CD4-positive, alpha-beta T cell (primary cell): ENCODE results near the gene CADM1. TPM values are rescaled to one million over a fixed set of nuclear protein-coding genes. Genes with fewer than 3 reads are reported as not detected.

Experiments used
- ATAC-seq: fragments of 200-7000 bp; cut with Tn5 transposase; one replicate; pipeline ENCODE4 v1.10.0; 2022; ENCODE audit warnings: mild to moderate bottlenecking; ENCODE audit not compliant: poor library complexity
- CTCF ChIA-PET: fragments of 350-600 bp; sonication (Branson Sonifier 250); formaldehyde crosslinking; loops from one replicate; lab custom pipeline; 2021; ENCODE audit warnings: antibody characterized with exemption, inconsistent platforms; lab: Charles Lee
- POLR2A ChIA-PET: fragments of 350-600 bp; sonication (Branson Sonifier 250); formaldehyde crosslinking; loops from one replicate; lab custom pipeline; 2021; ENCODE audit warnings: antibody characterized with exemption, inconsistent platforms; lab: Charles Lee
- DNase-seq, 14 experiments: peaks; one replicate each; pipeline ENCODE4 v3.0.0-alpha.2; 2013 to 2020; ENCODE audit warnings: mixed read lengths in 2 of 14
- H3K27ac ChIP-seq, 2 donors: one replicate each; pipeline versions ENCODE4 v1.5.1 to v1.7.0; 2013; ENCODE audit warnings: low read length in 2 of 2, low read depth in 1 of 2, mild to moderate bottlenecking in 1 of 2
- H3K27me3 ChIP-seq, 2 experiments: 1 replicate in 1 of 2; 2 replicates in 1 of 2; pipeline versions ENCODE4 v1.6.1 to v1.7.0; 2013; ENCODE audit warnings: low read length in 2 of 2, control low read depth in 1 of 2, mild to moderate bottlenecking in 1 of 2, moderate library complexity in 1 of 2; ENCODE audit not compliant: insufficient read depth in 2 of 2, control insufficient read depth in 1 of 2
- H3K36me3 ChIP-seq: one replicate; pipeline ENCODE4 v1.6.1; 2013; ENCODE audit warnings: low read length, control low read depth; ENCODE audit not compliant: insufficient read depth
- H3K4me1 ChIP-seq: one replicate; pipeline ENCODE4 v1.6.1; 2013; ENCODE audit warnings: low read length, control low read depth; ENCODE audit not compliant: insufficient read depth
- H3K4me3 ChIP-seq: one replicate; pipeline ENCODE4 v1.5.1; 2013; ENCODE audit warnings: mild to moderate bottlenecking, low read length, moderate library complexity
- H3K9me3 ChIP-seq, 2 experiments: 1 replicate in 1 of 2; 2 replicates in 1 of 2; pipeline versions ENCODE4 v1.6.1 to v1.7.0; 2013; ENCODE audit warnings: low read length in 2 of 2, mild to moderate bottlenecking in 2 of 2, control low read depth in 1 of 2, moderate library complexity in 1 of 2; ENCODE audit not compliant: control insufficient read depth in 1 of 2, insufficient read depth in 1 of 2
- H3K27ac Mint-ChIP-seq: one replicate; pipeline ENCODE4 v1.8.0; 2020; ENCODE audit warnings: mixed read lengths
- H3K27me3 Mint-ChIP-seq: one replicate; pipeline ENCODE4 v1.8.0; 2021; ENCODE audit warnings: mixed read lengths
- H3K36me3 Mint-ChIP-seq: one replicate; pipeline ENCODE4 v1.8.0; 2021; ENCODE audit warnings: low read depth, mixed read lengths
- H3K4me1 Mint-ChIP-seq: one replicate; pipeline ENCODE4 v1.8.0; 2021; ENCODE audit warnings: low read depth, mixed read lengths
- H3K4me3 Mint-ChIP-seq: one replicate; pipeline ENCODE4 v1.8.0; 2020; ENCODE audit warnings: mild to moderate bottlenecking, mixed read lengths
- H3K9me3 Mint-ChIP-seq: one replicate; pipeline ENCODE4 v1.8.0; 2020; ENCODE audit warnings: mixed read lengths
- intact Hi-C, 2 experiments: fragments of 100-400 bp; cut with DNase I in 1 of 2; cut with micrococcal nuclease in 1 of 2; formaldehyde crosslinking; loops; one replicate each; pipeline versions ENCODE4 v1.15.1 to v1.9.0; 2023 to 2025; cut with DNase I, micrococcal nuclease
- total RNA-seq, 174 experiments: library from RNA in 2 of 174; stranded (reverse) in 2 of 174; gene quantifications; one replicate each; pipeline ENCODE4 v1.2.3 and lab custom pipeline; 2021 to 2026
- TF ChIP-seq, protein P1 (sequence below): fragments of 200-600 bp; IDR thresholded peaks from one replicate; pipeline ENCODE4 v1.8.0; 2022; ENCODE audit warnings: antibody characterized with exemption, mild to moderate bottlenecking

The CADM1 gene
- total RNA-seq, 2 experiments from 2014 or later, result 1.1 to 1.4 TPM

- Histone ChIP-seq H3K4me3 (no peak overlapping the region), H3K4me1 (no peaks in the 10 kb centered on the region), H3K36me3 (no peaks in the 10 kb centered on the region), H3K27ac (no peak overlapping the region), H3K27me3 (no peaks in the 10 kb centered on the region), H3K9me3 (peaks cover 0 to 18% of the 10 kb centered on the region in 2 experiments)
- intact Hi-C loops, result no loop called here
- DNase-seq (no peak), ATAC-seq (no peak)
- H3K36me3 Mint-ChIP-seq, result no peaks in the 10 kb centered on the region
- H3K4me3 Mint-ChIP-seq, result no peak overlapping the region
- TF ChIP-seq, protein P1, sequence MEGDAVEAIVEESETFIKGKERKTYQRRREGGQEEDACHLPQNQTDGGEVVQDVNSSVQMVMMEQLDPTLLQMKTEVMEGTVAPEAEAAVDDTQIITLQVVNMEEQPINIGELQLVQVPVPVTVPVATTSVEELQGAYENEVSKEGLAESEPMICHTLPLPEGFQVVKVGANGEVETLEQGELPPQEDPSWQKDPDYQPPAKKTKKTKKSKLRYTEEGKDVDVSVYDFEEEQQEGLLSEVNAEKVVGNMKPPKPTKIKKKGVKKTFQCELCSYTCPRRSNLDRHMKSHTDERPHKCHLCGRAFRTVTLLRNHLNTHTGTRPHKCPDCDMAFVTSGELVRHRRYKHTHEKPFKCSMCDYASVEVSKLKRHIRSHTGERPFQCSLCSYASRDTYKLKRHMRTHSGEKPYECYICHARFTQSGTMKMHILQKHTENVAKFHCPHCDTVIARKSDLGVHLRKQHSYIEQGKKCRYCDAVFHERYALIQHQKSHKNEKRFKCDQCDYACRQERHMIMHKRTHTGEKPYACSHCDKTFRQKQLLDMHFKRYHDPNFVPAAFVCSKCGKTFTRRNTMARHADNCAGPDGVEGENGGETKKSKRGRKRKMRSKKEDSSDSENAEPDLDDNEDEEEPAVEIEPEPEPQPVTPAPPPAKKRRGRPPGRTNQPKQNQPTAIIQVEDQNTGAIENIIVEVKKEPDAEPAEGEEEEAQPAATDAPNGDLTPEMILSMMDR, result no peak
- H3K4me1 Mint-ChIP-seq, result no peaks in the 10 kb centered on the region
- ChIA-PET CTCF (no interaction called here), POLR2A (no interaction called here)
- no peaks in the 10 kb centered on the region for H3K27me3 Mint-ChIP-seq
- H3K27ac Mint-ChIP-seq, result no peak overlapping the region
- H3K9me3 Mint-ChIP-seq, result no peaks in the 10 kb centered on the region
These were observed 350.4 kb downstream of the CADM1 start for GRCh38 chr11:115153731-115154354.

- POLR2A ChIA-PET, result no interaction called here
- ATAC-seq (no peak), DNase-seq (no peak)
- CTCF ChIA-PET, result no interaction called here
- no peaks in the 10 kb centered on the region for H3K36me3 Mint-ChIP-seq
- Histone ChIP-seq H3K4me3 (no peak overlapping the region), H3K27ac (no peak overlapping the region), H3K4me1 (no peaks in the 10 kb centered on the region), H3K36me3 (no peaks in the 10 kb centered on the region), H3K27me3 (no peaks in the 10 kb centered on the region), H3K9me3 (peaks cover 0 to 19% of the 10 kb centered on the region in 2 experiments)
- no peak overlapping the region for H3K4me3 Mint-ChIP-seq
- no peaks in the 10 kb centered on the region for H3K27me3 Mint-ChIP-seq
- intact Hi-C loops, result no loop called here
- TF ChIP-seq, protein P1, result no peak
- H3K27ac Mint-ChIP-seq, result no peak overlapping the region
- no peaks in the 10 kb centered on the region for H3K4me1 Mint-ChIP-seq
- H3K9me3 Mint-ChIP-seq, result no peaks in the 10 kb centered on the region
These were observed 351.1 kb downstream of the CADM1 start for GRCh38 chr11:115153135-115153534.

DNA sequence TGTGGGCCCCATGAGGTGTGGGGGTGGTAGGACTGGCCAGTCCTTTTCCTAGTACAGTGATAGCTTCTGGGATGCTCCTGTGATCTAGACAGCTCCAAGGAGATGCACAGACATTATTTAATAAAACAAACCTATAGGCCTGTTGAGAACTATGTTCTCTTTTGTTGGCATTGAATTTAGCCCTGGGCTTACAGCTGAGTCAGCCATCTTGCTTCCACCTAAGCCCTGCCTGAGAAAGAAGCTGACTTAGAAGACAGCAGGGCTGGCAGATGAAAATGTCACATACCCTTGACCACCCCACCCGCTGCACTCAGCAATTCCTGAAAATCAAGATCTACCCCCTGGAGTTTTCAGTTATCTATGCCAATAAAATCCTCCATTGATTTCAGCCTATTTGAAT lies 353.2 kb downstream of the CADM1 start:
- ChIA-PET CTCF (no interaction called here), POLR2A (no interaction called here)
- TF ChIP-seq, protein P1, result no peak
- Mint-ChIP-seq H3K4me3 (no peak overlapping the region), H3K27ac (no peak overlapping the region), H3K36me3 (no peaks in the 10 kb centered on the region), H3K9me3 (peaks cover 2% of the 10 kb centered on the region), H3K4me1 (no peaks in the 10 kb centered on the region), H3K27me3 (no peaks in the 10 kb centered on the region)
- no peaks in the 10 kb centered on the region for H3K36me3 ChIP-seq
- ATAC-seq (no peak), DNase-seq (no peak)
- no peaks in the 10 kb centered on the region for H3K27me3 ChIP-seq
- no peak overlapping the region for H3K27ac ChIP-seq
- intact Hi-C loops, result no loop called here
- peaks cover 0 to 25% of the 10 kb centered on the region in 2 experiments for H3K9me3 ChIP-seq
- no peak overlapping the region for H3K4me3 ChIP-seq
- no peaks in the 10 kb centered on the region for H3K4me1 ChIP-seq
